Medulla oblongata (tissue), 1 donor: ENCODE results near the gene THOC1.

ENCODE experiments used
- DNase-seq: peaks from one replicate; pipeline ENCODE4 v3.0.0-alpha.2; 2015; ENCODE audit errors: extremely low spot score

THOC1 gene

DNA sequence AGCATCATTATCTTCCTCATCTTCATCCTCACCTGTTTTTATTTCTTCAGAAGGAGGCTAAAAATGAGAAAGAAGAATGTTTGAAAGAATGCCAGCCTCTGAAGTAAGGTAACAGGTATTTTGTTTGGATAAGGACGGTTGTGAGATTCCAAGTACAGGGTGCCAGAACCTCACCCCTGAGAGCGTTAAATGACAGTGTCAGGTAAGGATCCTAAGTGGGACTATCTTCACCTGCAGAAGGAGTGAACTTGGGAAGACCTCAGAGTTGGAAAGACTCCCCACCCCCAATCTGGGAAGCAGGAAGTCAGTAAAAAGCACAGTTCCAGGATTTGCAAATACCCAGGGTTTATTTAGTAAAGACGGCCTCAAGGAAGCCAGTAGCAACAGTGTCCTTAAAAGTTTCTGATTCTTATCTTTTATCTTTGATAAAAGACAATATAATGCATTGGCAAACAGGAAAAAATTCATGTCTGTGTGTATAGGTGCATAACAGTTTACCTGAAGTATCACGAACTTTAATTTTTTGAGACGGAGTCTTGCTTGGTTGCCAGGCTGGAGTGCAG, 52.3 kb downstream of the THOC1 start:
- no peak for DNase-seq

DNA sequence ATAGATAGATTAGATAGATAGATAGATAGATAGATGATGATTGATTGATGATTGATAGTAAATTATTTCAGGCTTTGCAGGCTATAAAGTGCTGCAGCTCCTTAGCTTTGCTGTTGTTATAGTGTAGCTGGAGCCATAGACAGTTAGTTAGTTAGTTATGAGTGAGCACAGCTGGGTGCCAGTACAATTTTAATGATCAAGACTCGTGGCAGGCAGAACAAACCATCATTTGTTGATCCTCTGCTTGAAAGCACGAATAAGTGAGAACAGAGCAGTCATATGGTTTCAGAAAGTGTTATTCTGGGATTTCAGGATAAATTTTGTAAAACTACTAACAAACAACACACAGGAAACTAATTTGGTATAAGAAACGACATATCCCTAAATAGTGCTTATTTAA, 53.9 kb downstream of the THOC1 start:
- DNase-seq = peak; percentile 32

DNA sequence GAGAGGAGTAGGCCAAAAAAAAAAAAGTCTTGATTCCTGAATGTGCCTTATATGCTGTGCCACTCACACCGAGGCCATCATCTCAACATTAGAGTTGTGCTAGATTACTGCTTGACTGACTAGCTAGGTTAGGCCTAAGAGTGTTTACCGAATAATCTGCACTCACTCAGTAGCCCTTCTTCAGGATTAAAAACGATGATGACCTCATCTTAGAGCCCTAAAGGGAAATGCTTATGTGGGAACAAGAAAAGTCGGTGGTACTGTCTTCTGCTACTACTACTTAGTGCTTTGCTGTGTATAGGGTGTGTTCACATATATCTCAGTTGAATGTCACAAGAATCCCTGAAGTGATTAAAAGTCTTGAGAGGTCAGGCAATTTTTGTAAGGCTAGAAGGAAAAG, 54.3 kb downstream of the THOC1 start:
- DNase-seq = no peak

DNA sequence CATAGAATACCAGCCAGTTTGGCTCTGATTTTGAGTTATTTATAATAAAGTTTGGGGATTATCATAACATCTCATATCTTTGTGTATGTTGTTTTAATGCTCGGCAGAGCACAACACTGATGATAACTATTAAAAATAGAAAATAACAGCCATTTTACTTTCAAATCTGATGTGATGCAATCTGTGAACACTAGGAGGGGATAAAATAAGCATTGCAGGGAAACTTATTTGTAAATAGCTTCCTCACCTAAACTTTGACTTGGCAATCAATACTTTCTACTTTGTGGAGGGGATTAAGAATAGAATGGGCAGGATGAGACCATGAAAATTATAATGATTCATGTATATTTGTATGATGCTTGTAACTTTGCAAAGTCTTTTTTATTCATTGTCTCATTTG, 55.1 kb downstream of the THOC1 start:
- no peak for DNase-seq

DNA sequence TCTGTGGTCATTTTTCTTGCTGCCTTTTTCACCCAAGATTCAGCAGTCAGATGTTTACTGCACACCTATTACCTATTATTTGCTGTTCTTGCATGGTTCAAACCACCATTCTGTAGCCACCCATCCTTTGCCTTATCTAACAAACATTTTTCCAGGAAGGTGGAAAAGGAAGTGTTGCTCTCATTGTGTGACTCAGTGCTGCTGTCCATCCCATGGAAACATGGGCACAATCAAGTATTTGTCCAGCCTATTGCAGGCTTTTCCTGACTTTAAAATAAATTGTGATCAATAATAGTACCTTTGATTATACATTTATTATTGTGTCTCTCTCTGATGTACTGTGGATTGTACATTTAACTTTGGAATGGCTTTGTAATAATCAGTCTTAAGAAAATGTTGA, 56.3 kb downstream of the THOC1 start:
- no peak for DNase-seq

DNA sequence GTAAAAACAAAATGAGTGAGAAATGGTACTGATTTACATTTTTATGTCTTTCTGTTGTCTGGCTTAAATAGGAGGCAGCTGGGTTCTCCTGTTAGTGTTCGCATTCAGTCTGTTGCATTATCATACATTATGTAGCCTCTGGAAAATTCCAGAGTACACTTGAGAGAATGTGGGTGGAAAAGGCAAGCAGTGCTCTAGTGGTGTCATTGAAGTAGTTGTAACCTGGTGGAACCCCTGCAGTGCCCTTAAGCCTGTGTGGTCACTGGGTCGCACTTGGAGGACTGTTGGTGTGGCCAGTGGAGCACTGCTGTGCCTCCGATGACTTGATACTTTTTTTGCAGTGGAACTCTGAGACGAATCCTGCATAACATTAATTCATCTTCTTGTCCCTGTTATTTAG, 57.1 kb downstream of the THOC1 start:
- no peak for DNase-seq

DNA sequence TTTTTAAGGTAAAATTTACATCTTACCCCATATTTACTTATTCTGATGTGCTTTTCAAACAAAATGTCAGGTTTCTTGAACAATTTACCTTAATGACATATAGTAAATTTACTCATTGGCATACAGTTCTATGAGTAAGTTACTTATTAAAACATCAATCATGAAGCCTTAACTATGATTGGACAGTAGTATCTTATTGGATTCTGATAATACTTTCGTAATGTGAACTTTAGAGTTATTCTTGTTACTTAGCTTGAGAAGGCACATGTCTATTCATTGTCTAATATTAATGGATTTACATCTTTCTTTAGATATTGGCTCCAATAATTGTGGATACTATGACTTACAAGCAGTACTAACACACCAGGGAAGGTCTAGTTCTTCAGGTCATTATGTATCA, 57.8 kb downstream of the THOC1 start:
- no peak for DNase-seq

DNA sequence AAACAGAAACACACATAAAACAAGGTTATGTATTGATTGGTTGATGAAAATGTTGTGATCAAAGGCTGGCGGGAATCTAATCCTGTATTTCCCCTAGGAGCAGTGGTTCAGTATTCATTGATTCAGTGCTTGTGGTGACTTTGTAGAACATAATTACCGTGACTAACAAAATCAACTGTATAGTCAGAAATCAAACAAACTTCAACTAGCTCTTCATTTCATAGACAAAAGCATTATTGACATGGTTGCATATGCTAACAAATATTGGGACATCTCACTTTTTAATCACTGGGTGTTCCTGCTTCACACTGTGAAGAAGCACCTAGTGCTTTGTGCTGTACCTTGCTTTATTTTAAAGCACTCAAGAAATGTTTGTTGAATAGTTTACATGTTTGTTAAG, 68.1 kb downstream of the THOC1 start:
- no peak for DNase-seq

DNA sequence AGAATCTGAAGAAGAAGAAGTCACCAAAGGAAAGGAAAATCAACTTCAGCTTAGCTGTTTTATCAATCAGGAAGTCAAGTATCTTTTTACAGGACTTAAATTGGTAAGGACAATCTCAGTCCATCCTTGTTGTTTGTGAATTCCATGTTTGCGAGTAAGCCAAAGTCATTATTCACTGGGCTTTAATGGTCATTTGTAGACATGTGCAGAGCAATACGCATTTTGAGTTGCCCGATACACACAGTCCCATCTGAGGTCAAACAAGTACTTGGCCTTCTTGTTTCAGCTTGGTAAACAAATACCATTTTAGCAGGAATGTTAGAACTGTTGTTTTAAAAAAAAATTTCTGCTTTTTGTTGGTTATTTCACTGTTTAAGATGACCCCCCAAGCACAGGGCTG, 68.6 kb downstream of the THOC1 start:
- DNase-seq = no peak

DNA sequence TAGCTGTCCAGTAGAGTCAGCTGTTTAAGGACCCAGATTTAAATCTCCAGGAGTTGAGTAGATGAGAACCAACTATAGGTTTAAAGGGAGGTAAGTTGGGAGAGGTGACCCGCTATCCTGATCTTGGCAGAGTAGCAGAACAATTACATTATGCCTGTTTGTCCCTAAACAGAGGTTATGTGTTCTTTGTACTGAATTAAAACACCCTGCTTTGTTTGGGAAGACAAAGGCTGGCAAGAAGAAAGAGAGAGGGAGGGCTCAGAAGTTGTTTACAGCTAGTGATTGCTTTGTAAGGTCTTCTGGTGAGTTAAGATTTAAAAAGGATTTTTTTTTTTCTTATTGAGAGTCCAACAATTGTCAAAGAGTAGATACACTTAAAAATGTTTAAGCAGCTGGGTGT, 72.2 kb downstream of the THOC1 start:
- peak; percentile 61 for DNase-seq

DNA sequence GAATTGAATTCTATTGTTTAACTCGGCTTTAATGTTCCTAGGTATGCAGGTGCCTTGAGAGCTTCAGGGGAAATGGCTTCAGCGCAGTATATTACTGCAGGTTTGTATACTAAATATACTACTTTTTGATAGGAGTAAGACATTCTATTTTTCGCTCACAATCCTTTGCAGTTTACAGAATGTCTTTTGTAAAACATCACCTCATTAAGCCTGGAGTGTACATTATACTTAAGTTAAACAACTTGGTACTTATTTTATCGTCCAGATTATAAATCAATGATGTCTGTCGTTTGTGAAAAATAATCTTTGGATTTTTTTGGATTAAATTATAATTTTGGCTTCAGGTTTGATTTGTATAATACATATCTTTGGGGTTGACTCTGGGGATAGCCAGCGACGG, 75.0 kb downstream of the THOC1 start:
- DNase-seq = no peak

DNA sequence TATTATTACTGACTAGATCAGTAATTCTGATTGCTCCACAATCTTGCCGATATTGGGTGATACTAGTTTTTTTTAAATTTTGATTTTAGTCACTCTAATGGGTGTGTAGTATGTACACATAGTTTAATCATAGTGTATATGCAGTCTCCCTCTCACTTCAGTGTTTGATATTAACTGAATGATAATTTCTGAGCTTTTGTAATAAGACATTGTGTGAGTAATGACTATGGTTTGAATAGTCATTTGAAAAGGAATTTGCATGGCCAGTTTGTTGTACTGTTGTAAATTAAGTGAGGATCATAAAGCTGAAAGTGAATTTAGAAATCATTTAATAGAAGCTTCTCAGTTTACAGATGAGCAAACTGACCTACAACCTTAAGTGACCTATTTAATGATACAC, 76.1 kb downstream of the THOC1 start:
- DNase-seq = no peak

DNA sequence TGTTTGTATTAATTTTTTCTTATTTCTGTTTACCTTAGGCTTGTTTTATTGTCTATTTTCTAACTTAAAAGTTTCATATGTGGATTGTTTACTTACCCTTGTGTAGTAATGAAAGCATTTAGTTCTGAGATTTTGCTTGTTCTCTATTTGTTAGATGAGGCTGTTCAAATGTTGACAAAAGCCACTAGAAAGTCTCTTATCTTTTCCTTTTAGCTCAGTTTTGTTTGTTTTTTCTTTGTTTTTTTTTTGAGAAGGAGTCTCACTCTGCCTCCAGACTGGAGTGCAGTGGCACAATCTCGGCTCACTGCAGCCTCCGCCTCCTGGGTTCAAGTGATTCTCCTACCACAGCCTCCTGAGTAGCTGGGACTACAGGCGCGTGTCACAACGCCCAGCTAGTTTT, 78.6 kb downstream of the THOC1 start:
- DNase-seq = no peak

DNA sequence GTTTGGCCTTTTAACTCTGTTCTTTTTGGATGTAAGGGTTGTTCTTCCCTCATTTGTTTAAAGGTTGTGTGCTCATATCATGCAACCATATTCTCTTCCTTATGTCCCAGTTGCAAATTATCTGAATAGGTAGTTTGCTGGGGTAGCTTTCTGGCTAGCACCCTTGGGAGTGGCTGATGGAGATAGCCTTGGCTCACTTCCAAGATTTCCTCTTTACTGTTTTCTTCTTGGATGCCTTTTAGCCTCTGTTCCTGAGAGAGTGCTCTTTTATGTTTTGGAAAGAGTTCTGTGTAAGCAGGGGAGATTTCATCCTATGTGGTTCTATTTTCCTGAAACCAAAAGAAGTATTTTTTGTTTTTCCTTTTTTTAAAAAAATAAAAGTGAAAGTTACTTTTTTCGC, 84.1 kb downstream of the THOC1 start:
- DNase-seq = no peak

DNA sequence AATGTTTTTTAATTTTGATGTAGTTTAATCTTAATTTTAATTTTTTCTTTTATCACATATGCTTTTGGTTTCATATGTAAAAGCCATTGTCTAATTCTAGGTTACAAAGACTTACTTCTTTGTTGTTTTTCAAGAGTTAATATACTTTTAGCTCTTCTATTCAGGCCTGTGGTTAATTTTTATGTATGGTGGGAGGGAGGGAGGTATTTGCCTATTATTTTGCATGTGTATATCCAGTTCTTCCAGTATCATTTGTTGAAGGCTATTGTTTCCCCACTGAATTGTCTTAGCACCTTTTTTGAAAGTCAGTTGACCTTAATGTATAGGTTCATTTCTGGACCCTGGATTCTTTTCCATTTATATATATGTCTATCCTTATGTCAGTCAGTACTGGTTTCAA, 86.1 kb downstream of the THOC1 start:
- DNase-seq = no peak

DNA sequence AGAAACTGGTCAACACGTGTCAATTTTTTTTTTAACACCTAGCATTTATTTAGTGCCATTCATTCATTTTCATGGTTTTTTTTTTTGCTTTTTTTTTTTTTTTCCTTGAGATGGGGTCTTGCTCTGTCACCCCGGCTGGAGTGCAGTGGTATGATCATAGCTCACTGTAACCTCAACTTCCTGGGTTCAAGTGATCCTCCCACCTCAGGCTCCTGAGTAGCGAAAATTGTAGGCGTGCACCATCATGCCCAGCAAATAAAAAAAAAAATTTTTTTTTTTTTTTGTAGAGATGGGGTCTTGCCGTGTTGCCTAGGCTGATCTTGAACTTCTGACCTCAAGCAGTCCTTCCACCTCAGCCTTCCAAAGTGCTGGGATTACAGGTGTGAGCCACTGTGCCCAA, 88.3 kb downstream of the THOC1 start:
- no peak for DNase-seq

DNA sequence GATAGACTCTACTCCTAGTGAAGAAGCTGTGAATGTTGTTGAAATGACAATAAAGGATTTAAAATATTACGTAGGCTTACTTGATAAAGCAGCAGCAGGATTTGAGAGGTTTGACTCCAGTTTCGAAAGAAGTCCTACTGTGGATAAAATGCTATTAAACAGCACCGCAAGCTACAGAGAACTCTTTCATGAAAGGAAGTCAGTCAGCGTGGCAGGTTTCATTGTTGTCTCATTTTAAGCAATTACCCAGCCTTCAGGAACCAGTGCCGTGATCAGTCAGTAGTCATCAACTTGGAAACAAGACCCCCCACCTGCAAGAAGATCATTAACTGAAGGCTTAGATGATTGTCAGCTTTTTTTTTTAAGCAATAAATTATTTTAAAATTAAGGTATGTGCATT, 95.5 kb downstream of the THOC1 start:
- DNase-seq = no peak
